ENCODE data around the gene DRC3. TPM values are rescaled to one million over a fixed set of nuclear protein-coding genes. Genes with fewer than 3 reads are reported as not detected.

Gene DRC3
- polyA plus RNA-seq, 1 donor from 2014 or later: 1.9 TPM

DNA sequence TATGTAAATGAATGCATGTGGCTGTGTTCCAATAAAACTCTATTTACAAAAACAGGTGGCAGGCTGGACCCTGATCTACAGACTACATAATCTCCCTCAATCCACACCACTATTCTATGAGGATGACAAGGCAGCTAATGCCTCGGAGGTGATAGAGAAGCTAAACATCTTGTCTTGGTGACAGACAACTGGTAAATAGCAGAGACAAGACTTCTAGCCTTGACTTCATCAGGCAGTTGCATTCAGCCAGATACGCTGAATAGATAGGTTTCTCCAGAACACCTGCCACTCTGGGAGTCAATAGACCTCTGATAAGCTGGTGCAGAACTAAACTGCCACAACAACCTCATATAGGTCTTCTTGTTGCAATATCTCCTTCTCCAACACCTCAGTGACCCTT is 63.0 kb downstream of the DRC3 start:
- no peaks in the 10 kb centered on the region for H3F3A ChIP-seq (ENCODE audit: insufficient read depth, low read length, poor library complexity, severe bottlenecking)
- H3K4me3 ChIP-seq (ENCODE audit: low read length): no peak overlapping the region
- H3K27me3 ChIP-seq (ENCODE audit: insufficient read depth, low read depth, low read length): no peaks in the 10 kb centered on the region
- H4K20me1 ChIP-seq (ENCODE audit: insufficient read depth): no peaks in the 10 kb centered on the region
- no peaks in the 10 kb centered on the region for H3K36me3 ChIP-seq (ENCODE audit: insufficient read depth, low read length)
- H3K9me2 ChIP-seq (ENCODE audit: insufficient read depth, low read length): no peaks in the 10 kb centered on the region
- no peak overlapping the region for H3K9ac ChIP-seq (ENCODE audit: low read length)
- H3K4me2 ChIP-seq (ENCODE audit: low read length): no peak overlapping the region
- no peak overlapping the region for H2AFZ ChIP-seq (ENCODE audit: low read depth, low read length)
- H3K9me3 ChIP-seq (ENCODE audit: low read length): no peaks in the 10 kb centered on the region
- no peak for TF ChIP-seq TAF1 (IDR thresholded peaks at IDR 0.05; ENCODE audit: low read depth)
- H3K27ac ChIP-seq (ENCODE audit: low read length): no peak overlapping the region
- peaks cover 33% of the 10 kb centered on the region for H3K79me2 ChIP-seq (replicated peaks; ENCODE audit: insufficient read depth, low read length)

DNA sequence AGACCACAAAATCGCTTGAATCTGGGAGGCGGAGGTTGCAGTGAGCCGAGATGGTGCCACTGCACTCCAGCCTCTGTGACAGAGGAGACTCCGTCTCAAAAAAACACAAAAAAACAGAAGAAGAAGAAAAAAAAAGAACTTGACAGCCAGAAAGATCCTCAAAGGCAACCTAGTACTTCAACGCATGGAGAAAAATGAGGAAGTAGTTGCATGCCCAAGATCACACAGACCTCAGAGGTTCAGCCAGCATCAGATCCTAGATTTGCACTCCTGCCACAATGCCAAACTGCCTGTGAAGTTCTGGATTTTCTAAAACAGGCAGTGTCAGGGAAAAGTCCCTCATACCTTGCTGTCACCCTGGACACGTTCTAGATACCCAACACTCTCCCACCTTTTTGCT is 64.8 kb downstream of the DRC3 start:
- H3K9ac ChIP-seq (ENCODE audit: low read length): no peak overlapping the region
- H3K4me3 ChIP-seq (ENCODE audit: low read length): peak overlapping the region; percentile 88
- no peaks in the 10 kb centered on the region for H3K9me2 ChIP-seq (ENCODE audit: insufficient read depth, low read length)
- H3K9me3 ChIP-seq (ENCODE audit: low read length): no peaks in the 10 kb centered on the region
- TF ChIP-seq MXI1 (conservative IDR thresholded peaks at IDR 0.05; ENCODE audit: poor library complexity, severe bottlenecking) (no peak), EP300 (conservative IDR thresholded peaks at IDR 0.05; ENCODE audit: poor library complexity, severe bottlenecking) (no peak), RAD21 (conservative IDR thresholded peaks at IDR 0.05) (no peak), SMC3 (conservative IDR thresholded peaks at IDR 0.05; ENCODE audit: poor library complexity) (no peak), POLR2AphosphoS5 (IDR thresholded peaks at IDR 0.05) (no peak), EZH2 (IDR thresholded peaks at IDR 0.05; ENCODE audit: borderline replicate concordance, insufficient read depth, low read length, poor library complexity, severe bottlenecking) (no peak), TAF1 (IDR thresholded peaks at IDR 0.05; ENCODE audit: low read depth) (no peak)
- TF ChIP-seq, protein P1, sequence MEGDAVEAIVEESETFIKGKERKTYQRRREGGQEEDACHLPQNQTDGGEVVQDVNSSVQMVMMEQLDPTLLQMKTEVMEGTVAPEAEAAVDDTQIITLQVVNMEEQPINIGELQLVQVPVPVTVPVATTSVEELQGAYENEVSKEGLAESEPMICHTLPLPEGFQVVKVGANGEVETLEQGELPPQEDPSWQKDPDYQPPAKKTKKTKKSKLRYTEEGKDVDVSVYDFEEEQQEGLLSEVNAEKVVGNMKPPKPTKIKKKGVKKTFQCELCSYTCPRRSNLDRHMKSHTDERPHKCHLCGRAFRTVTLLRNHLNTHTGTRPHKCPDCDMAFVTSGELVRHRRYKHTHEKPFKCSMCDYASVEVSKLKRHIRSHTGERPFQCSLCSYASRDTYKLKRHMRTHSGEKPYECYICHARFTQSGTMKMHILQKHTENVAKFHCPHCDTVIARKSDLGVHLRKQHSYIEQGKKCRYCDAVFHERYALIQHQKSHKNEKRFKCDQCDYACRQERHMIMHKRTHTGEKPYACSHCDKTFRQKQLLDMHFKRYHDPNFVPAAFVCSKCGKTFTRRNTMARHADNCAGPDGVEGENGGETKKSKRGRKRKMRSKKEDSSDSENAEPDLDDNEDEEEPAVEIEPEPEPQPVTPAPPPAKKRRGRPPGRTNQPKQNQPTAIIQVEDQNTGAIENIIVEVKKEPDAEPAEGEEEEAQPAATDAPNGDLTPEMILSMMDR (IDR thresholded peaks at IDR 0.05; ENCODE audit: poor library complexity, severe bottlenecking): no peak
- TF ChIP-seq, protein P2, sequence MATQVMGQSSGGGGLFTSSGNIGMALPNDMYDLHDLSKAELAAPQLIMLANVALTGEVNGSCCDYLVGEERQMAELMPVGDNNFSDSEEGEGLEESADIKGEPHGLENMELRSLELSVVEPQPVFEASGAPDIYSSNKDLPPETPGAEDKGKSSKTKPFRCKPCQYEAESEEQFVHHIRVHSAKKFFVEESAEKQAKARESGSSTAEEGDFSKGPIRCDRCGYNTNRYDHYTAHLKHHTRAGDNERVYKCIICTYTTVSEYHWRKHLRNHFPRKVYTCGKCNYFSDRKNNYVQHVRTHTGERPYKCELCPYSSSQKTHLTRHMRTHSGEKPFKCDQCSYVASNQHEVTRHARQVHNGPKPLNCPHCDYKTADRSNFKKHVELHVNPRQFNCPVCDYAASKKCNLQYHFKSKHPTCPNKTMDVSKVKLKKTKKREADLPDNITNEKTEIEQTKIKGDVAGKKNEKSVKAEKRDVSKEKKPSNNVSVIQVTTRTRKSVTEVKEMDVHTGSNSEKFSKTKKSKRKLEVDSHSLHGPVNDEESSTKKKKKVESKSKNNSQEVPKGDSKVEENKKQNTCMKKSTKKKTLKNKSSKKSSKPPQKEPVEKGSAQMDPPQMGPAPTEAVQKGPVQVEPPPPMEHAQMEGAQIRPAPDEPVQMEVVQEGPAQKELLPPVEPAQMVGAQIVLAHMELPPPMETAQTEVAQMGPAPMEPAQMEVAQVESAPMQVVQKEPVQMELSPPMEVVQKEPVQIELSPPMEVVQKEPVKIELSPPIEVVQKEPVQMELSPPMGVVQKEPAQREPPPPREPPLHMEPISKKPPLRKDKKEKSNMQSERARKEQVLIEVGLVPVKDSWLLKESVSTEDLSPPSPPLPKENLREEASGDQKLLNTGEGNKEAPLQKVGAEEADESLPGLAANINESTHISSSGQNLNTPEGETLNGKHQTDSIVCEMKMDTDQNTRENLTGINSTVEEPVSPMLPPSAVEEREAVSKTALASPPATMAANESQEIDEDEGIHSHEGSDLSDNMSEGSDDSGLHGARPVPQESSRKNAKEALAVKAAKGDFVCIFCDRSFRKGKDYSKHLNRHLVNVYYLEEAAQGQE (IDR thresholded peaks at IDR 0.05; ENCODE audit: borderline replicate concordance): no peak
- no peaks in the 10 kb centered on the region for H4K20me1 ChIP-seq (ENCODE audit: insufficient read depth)
- no peak overlapping the region for H3K27ac ChIP-seq (ENCODE audit: low read length)
- H3K79me2 ChIP-seq (replicated peaks; ENCODE audit: insufficient read depth, low read length): peaks cover 43% of the 10 kb centered on the region
- no peak overlapping the region for H2AFZ ChIP-seq (ENCODE audit: low read depth, low read length)
- no peaks in the 10 kb centered on the region for H3K36me3 ChIP-seq (ENCODE audit: insufficient read depth, low read length)
- H3F3A ChIP-seq (ENCODE audit: insufficient read depth, low read length, poor library complexity, severe bottlenecking): no peaks in the 10 kb centered on the region
- peak overlapping the region; percentile 72 for H3K4me2 ChIP-seq (ENCODE audit: low read length)
- no peaks in the 10 kb centered on the region for H3K27me3 ChIP-seq (ENCODE audit: insufficient read depth, low read depth, low read length)

Measured in neural cell (in vitro differentiated cells).